ENCODE measurements around the gene TCF7. TPM values are rescaled to one million over a fixed set of nuclear protein-coding genes. Genes with fewer than 3 reads are reported as not detected.
A peak's percentile ranks its signal among the peaks of the same experiment; 100 is the strongest.

The TCF7 gene
- total RNA-seq, 1 experiment from 2014 or later, result 18.2 TPM

DNA sequence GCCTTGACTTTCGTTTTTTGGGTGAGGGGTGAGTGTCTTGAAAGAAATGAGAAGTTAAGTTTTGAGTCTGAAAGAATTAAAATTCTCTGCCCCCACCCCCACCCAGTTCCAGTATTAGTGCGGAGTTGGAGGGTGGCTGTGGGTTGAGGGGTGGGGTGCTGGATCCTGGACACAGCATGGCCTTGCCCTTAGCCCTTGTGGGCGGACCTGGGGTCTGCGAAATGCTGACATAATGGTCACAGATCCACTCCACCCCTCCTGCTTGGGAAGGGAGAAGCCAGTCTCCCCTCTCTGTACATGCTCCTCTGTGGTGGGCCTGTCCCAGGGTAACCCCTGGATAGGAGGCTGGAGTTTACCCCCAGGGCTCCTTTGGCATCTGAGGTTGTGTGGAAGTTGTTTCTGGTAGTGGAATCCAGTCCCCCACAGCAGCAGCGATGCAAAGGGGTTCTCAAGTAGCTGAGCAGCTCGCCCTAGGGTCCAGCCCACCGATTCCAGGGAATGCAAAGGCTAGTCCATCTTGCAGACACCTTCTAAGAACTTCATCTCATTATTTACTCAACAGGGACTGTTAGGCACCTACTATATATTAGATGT lies 42.8 kb upstream of the TCF7 start:
- Mint-ChIP-seq H3K27ac (no peak overlapping the region), H3K36me3 (ENCODE audit: insufficient read depth in 1 of 3, low read depth in 3 of 3) (no peaks in the 10 kb centered on the region), H3K27me3 (ENCODE audit: low read depth) (peaks cover 28% of the 10 kb centered on the region), H3K4me1 (peaks cover 22 to 36% of the 10 kb centered on the region in 2 experiments), H3K4me3 (peak overlapping the region; percentile 48 to 76; a peak in 4 of 5 replicates), H3K9me3 (no peaks in the 10 kb centered on the region)
- H3K27me3 ChIP-seq (ENCODE audit: insufficient read depth, low read length), result no peaks in the 10 kb centered on the region; the same call in 1 of the 2 replicates
- no peak overlapping the region for H2BK120ac ChIP-seq (ENCODE audit: low read depth, low read length, poor library complexity, severe bottlenecking)
- H3K79me1 ChIP-seq (ENCODE audit: insufficient read depth, low read depth, low read length, poor library complexity, severe bottlenecking), result no peaks in the 10 kb centered on the region
- WGBS (ENCODE audit: extremely low coverage, insufficient read length, low lambda C conversion rate), result no CpG with 5 or more reads among the region's 7 CpGs
- H4K5ac ChIP-seq (ENCODE audit: insufficient read length, low read depth, low read length), result no peak overlapping the region
- no peak overlapping the region for H2BK5ac ChIP-seq (ENCODE audit: insufficient read length, low read length)
- no peaks in the 10 kb centered on the region for H3K79me2 ChIP-seq (ENCODE audit: insufficient read depth, low read length)
- H4K8ac ChIP-seq (replicated peaks; ENCODE audit: insufficient read length, low read depth, low read length), result no peak overlapping the region
- H3K23ac ChIP-seq (ENCODE audit: insufficient read length, low read depth, low read length), result no peak overlapping the region
- H2AFZ ChIP-seq (ENCODE audit: low read length), result no peak overlapping the region
- H3K14ac ChIP-seq (ENCODE audit: insufficient read depth, low read length), result no peak overlapping the region
- no peak overlapping the region for H3K4ac ChIP-seq (ENCODE audit: low read depth, low read length)
- H3K9ac ChIP-seq (ENCODE audit: extremely low read depth, insufficient read length, low read length), result no peak overlapping the region
- H3K4me2 ChIP-seq (ENCODE audit: insufficient read depth, insufficient read length, low read length), result peak overlapping the region; percentile 47
- H3K27ac ChIP-seq (ENCODE audit: insufficient read length, low read depth, low read length), result no peak overlapping the region
- peaks cover 9% of the 10 kb centered on the region for H3K23me2 ChIP-seq (ENCODE audit: insufficient read length, low read depth, low read length, poor library complexity, severe bottlenecking)
- H4K91ac ChIP-seq (ENCODE audit: insufficient read length, low read depth, low read length), result no peak overlapping the region
- H3K18ac ChIP-seq (ENCODE audit: insufficient read length, low read depth, low read length), result no peak overlapping the region
- H2BK12ac ChIP-seq (ENCODE audit: insufficient read length, low read depth, low read length), result no peak overlapping the region
- no peak overlapping the region for H3K56ac ChIP-seq (ENCODE audit: insufficient read length, low read depth, low read length)
- no peak overlapping the region for H2BK20ac ChIP-seq (ENCODE audit: low read depth, low read length, poor library complexity, severe bottlenecking)
- H3T11ph ChIP-seq (ENCODE audit: low read length), result no peak overlapping the region
- H3K9me3 ChIP-seq (ENCODE audit: control insufficient read depth, low read depth, low read length), result no peaks in the 10 kb centered on the region
- no peak overlapping the region for H2BK15ac ChIP-seq (ENCODE audit: low read depth, low read length)
- H3K4me1 ChIP-seq (ENCODE audit: insufficient read depth, low read length), result no peaks in the 10 kb centered on the region
- H2AK5ac ChIP-seq (ENCODE audit: insufficient read length, low read length), result no peak overlapping the region
- TF ChIP-seq, protein P1, sequence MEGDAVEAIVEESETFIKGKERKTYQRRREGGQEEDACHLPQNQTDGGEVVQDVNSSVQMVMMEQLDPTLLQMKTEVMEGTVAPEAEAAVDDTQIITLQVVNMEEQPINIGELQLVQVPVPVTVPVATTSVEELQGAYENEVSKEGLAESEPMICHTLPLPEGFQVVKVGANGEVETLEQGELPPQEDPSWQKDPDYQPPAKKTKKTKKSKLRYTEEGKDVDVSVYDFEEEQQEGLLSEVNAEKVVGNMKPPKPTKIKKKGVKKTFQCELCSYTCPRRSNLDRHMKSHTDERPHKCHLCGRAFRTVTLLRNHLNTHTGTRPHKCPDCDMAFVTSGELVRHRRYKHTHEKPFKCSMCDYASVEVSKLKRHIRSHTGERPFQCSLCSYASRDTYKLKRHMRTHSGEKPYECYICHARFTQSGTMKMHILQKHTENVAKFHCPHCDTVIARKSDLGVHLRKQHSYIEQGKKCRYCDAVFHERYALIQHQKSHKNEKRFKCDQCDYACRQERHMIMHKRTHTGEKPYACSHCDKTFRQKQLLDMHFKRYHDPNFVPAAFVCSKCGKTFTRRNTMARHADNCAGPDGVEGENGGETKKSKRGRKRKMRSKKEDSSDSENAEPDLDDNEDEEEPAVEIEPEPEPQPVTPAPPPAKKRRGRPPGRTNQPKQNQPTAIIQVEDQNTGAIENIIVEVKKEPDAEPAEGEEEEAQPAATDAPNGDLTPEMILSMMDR (conservative IDR thresholded peaks at IDR 0.05), result no peak
- no peak for DNase-seq
- no peaks in the 10 kb centered on the region for H4K20me1 ChIP-seq (ENCODE audit: control insufficient read depth, insufficient read depth, insufficient read length)

Data from H9 (cell line).